ENCODE measurements around the gene C9orf85.
"Not testable (repeated sequence)": the region's sequence is repeated elsewhere in the genome, so short reads cannot be mapped to it uniquely, and the experiment has no call there.

The C9orf85 gene

DNA sequence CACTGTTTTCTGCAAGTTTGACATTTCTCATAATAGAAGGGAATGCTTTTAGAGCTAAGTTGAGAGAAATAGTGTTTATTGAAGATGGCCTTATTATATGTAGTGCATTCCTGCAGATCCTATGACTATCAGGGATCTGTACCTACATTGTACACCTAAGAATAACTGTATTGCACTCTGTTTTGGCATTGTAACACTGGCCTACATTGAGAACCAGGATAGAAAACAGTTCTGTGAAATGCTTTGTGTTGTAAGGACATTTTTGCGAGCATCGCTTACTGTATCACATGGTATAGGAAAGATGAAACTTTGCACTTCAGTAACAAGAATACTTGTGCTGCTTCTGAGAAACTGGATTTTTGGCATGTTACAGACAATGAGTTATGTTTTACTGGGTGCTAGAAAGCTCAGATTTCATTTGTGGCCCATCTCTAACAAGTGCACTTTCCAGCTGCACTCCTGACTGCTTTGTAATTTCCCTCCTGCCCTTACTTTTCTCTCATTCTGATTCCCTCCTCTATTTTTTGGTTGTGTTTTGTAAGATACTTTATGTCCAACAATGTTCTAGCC lies 30.6 kb downstream of the C9orf85 start:
- H3K27ac Mint-ChIP-seq, result no peak overlapping the region
- H3K4me3 Mint-ChIP-seq, result no peak overlapping the region
- no peaks in the 10 kb centered on the region for H3K27me3 Mint-ChIP-seq
- H3K4me1 Mint-ChIP-seq, result peaks cover 3% of the 10 kb centered on the region
- ATAC-seq (no peak), DNase-seq (no peak)
- no peaks in the 10 kb centered on the region for H3K9me3 Mint-ChIP-seq
- H3K36me3 Mint-ChIP-seq (ENCODE audit: low read depth), result no peaks in the 10 kb centered on the region

GRCh38 chr9:71944754-71945375 lies 33.4 kb downstream of the C9orf85 start:
- no peak for DNase-seq
- no peaks in the 10 kb centered on the region for H3K4me1 Mint-ChIP-seq
- peaks cover 7% of the 10 kb centered on the region for H3K36me3 Mint-ChIP-seq (ENCODE audit: low read depth)
- no peak for ATAC-seq
- H3K4me3 Mint-ChIP-seq, result no peak overlapping the region
- H3K9me3 Mint-ChIP-seq, result no peaks in the 10 kb centered on the region
- no peaks in the 10 kb centered on the region for H3K27me3 Mint-ChIP-seq
- no peak overlapping the region for H3K27ac Mint-ChIP-seq

DNA sequence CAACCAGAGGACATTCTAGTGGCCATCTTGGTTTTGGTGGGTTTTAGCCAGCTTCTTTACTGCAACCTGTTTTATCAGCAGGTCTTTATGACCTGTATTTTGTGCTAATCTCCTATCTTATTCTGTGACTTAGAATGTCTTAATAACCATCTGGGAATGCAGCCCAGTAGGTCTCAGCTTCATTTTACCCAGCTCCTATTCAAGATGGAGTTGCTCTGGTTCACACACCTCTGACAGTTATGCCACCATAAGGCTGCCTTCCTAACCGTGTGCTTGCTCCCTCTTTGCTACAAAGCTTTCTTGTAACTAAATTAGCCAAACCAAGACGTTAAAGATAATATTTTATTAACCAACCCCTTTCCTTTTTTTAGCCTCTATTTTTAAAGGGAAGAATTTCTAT lies 43.2 kb downstream of the C9orf85 start:
- not testable (repeated sequence) for H3K36me3 Mint-ChIP-seq (ENCODE audit: low read depth); ATAC-seq; H3K4me1 Mint-ChIP-seq; H3K4me3 Mint-ChIP-seq; H3K9me3 Mint-ChIP-seq; H3K27me3 Mint-ChIP-seq; DNase-seq; H3K27ac Mint-ChIP-seq

GRCh38 chr9:71955300-71955915 lies 44.0 kb downstream of the C9orf85 start:
- Mint-ChIP-seq H3K4me1 (no peaks in the 10 kb centered on the region), H3K9me3 (no peaks in the 10 kb centered on the region), H3K4me3 (no peak overlapping the region), H3K27me3 (no peaks in the 10 kb centered on the region), H3K36me3 (ENCODE audit: low read depth) (peaks cover 2% of the 10 kb centered on the region), H3K27ac (no peak overlapping the region)
- DNase-seq (no peak), ATAC-seq (no peak)

DNA sequence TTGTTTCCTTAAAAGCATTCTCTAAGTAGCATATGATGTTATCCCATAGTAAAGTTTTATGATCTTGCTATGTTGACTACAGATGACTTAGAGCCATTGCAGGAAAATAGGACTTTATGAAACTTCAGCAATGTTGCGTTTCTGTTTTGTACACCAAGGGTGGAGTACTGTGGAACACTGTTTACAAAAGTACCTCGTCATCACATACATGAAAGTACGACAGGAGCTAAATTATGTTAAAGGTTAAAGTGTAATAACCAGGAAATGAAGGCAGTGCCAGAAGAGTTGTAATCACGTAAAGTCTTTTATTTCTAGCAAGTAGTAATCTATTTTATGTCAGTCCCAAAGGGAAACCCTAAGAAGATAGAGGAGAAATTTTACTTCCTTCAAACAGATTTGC lies 50.9 kb downstream of the C9orf85 start:
- Mint-ChIP-seq H3K36me3 (ENCODE audit: low read depth) (peaks cover 39% of the 10 kb centered on the region), H3K27ac (no peak overlapping the region), H3K9me3 (peaks cover 15% of the 10 kb centered on the region), H3K4me3 (no peak overlapping the region), H3K4me1 (no peaks in the 10 kb centered on the region), H3K27me3 (no peaks in the 10 kb centered on the region)
- ATAC-seq (no peak), DNase-seq (no peak)

- H3K36me3 Mint-ChIP-seq (ENCODE audit: low read depth), result peaks cover 48% of the 10 kb centered on the region
- not testable (repeated sequence) for H3K4me1 Mint-ChIP-seq, ATAC-seq
Observed at GRCh38 chr9:71963471-71963996, 52.1 kb downstream of the C9orf85 start.

DNA sequence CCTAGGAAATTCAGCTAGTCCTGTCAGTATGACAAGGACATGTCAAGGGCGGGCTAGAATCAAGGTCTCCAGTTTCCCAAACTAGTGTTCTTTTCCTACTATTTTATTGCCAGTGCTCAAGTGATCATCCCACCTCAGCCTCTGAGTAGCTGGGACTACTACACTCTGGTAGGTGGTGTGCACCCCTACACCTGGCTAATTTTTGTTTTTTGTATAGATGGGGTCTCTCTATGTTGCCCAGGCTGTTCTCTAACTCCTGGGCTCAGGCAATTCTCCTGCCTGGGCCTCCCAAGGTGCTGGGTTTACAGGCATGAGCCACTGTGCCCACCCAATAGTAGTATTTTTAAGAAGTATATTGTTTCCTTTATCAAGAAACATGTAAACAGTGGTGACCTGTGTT lies 54.0 kb downstream of the C9orf85 start:
- Mint-ChIP-seq H3K36me3 (ENCODE audit: low read depth) (peaks cover 62% of the 10 kb centered on the region), H3K4me1 (no peaks in the 10 kb centered on the region), H3K27me3 (no peaks in the 10 kb centered on the region), H3K27ac (no peak overlapping the region), H3K4me3 (no peak overlapping the region), H3K9me3 (peaks cover 29% of the 10 kb centered on the region)
- ATAC-seq (no peak), DNase-seq (no peak)

More at GRCh38 chr9:71963471-71963996, 52.1 kb downstream of the C9orf85 start:
- not testable (repeated sequence) for DNase-seq, H3K27ac Mint-ChIP-seq, H3K27me3 Mint-ChIP-seq, H3K4me3 Mint-ChIP-seq
- peaks cover 24% of the 10 kb centered on the region for H3K9me3 Mint-ChIP-seq

- ATAC-seq, result no peak
- Mint-ChIP-seq H3K9me3 (peaks cover 29% of the 10 kb centered on the region), H3K4me1 (no peaks in the 10 kb centered on the region), H3K27me3 (no peaks in the 10 kb centered on the region), H3K36me3 (ENCODE audit: low read depth) (peaks cover 65% of the 10 kb centered on the region), H3K4me3 (no peak overlapping the region), H3K27ac (no peak overlapping the region)
- DNase-seq, result no peak
Observed at GRCh38 chr9:71966601-71967000, 55.2 kb downstream of the C9orf85 start.

GRCh38 chr9:71968541-71969090 lies 57.2 kb downstream of the C9orf85 start:
- Mint-ChIP-seq H3K4me3 (no peak overlapping the region), H3K27ac (no peak overlapping the region), H3K4me1 (no peaks in the 10 kb centered on the region), H3K36me3 (ENCODE audit: low read depth) (peaks cover 60% of the 10 kb centered on the region), H3K27me3 (no peaks in the 10 kb centered on the region), H3K9me3 (peaks cover 27% of the 10 kb centered on the region)
- ATAC-seq (no peak), DNase-seq (no peak)

GRCh38 chr9:71975833-71976232 lies 64.4 kb downstream of the C9orf85 start:
- Mint-ChIP-seq H3K27me3 (no peaks in the 10 kb centered on the region), H3K27ac (no peak overlapping the region), H3K4me1 (no peaks in the 10 kb centered on the region), H3K4me3 (no peak overlapping the region), H3K36me3 (ENCODE audit: low read depth) (peaks cover 6% of the 10 kb centered on the region), H3K9me3 (no peaks in the 10 kb centered on the region)
- DNase-seq, result no peak
- no peak for ATAC-seq

DNA sequence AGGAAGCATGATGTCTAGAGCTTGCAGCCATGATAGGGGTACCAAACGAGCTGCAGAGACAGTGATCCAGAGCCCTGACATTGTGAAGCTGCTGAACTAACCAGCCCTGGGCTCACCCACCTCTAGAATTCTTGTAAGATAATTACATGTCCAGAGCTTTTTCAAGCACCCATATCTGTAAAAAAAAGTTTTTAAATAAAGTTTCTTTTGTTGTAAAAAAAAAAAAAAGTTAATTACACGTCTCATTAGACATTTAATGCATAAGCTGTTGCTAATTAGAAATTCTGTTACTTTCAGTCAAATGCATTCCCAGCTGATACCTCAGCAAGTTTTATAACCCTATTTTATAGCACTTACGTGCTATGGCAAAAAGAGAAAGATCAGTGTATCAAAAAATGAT lies 65.6 kb downstream of the C9orf85 start:
- H3K4me3 Mint-ChIP-seq, result no peak overlapping the region
- ATAC-seq (no peak), DNase-seq (no peak)
- no peaks in the 10 kb centered on the region for H3K4me1 Mint-ChIP-seq
- H3K27ac Mint-ChIP-seq, result no peak overlapping the region
- no peaks in the 10 kb centered on the region for H3K9me3 Mint-ChIP-seq
- peaks cover 3% of the 10 kb centered on the region for H3K36me3 Mint-ChIP-seq (ENCODE audit: low read depth)
- no peaks in the 10 kb centered on the region for H3K27me3 Mint-ChIP-seq

GRCh38 chr9:71980266-71981190 lies 69.1 kb downstream of the C9orf85 start:
- H3K4me1 Mint-ChIP-seq, result no peaks in the 10 kb centered on the region
- ATAC-seq, result no peak
- no peak overlapping the region for H3K4me3 Mint-ChIP-seq

DNA sequence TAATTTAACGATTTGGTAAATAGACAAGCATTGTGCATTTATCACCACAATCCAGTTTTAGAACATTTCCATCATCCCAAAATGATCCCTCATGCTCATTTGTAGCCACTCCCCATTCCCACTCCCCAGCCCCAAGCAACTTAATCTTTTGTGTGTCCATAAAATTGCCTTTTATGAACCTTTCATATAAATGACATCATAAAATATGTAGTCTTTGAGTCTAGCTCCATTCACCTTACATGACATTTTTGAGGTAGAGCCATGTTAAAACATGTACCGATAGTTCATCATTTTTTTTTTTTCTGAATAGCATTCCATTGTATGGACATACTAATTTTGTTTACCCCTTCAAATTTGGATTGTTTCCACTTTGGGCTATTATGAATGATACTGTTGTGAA lies 70.5 kb downstream of the C9orf85 start:
- DNase-seq (no peak), ATAC-seq (no peak)
- Mint-ChIP-seq H3K9me3 (no peaks in the 10 kb centered on the region), H3K27me3 (no peaks in the 10 kb centered on the region), H3K36me3 (ENCODE audit: low read depth) (peaks cover 4% of the 10 kb centered on the region), H3K27ac (no peak overlapping the region), H3K4me1 (no peaks in the 10 kb centered on the region), H3K4me3 (no peak overlapping the region)

More at GRCh38 chr9:71980266-71981190, 69.1 kb downstream of the C9orf85 start:
- no peak for DNase-seq
- no peaks in the 10 kb centered on the region for H3K9me3 Mint-ChIP-seq
- H3K36me3 Mint-ChIP-seq (ENCODE audit: low read depth), result peaks cover 4% of the 10 kb centered on the region
- H3K27me3 Mint-ChIP-seq, result no peaks in the 10 kb centered on the region
- H3K27ac Mint-ChIP-seq, result no peak overlapping the region

- H3K9me3 Mint-ChIP-seq, result no peaks in the 10 kb centered on the region
- no peaks in the 10 kb centered on the region for H3K4me1 Mint-ChIP-seq
- DNase-seq, result no peak
- no peak for ATAC-seq
- H3K27ac Mint-ChIP-seq, result peak overlapping the region; percentile 60
- no peaks in the 10 kb centered on the region for H3K27me3 Mint-ChIP-seq
- peaks cover 4% of the 10 kb centered on the region for H3K36me3 Mint-ChIP-seq (ENCODE audit: low read depth)
- no peak overlapping the region for H3K4me3 Mint-ChIP-seq
Observed at GRCh38 chr9:71984403-71984802, 73.0 kb downstream of the C9orf85 start.

Data from activated naive CD8-positive, alpha-beta T cell treated with anti-CD3 and anti-CD28 coated beads, Interleukin-2, amount 50 U/mL, for 24 hours (primary cell).